ENCODE data around the gene STXBP6.

DNA sequence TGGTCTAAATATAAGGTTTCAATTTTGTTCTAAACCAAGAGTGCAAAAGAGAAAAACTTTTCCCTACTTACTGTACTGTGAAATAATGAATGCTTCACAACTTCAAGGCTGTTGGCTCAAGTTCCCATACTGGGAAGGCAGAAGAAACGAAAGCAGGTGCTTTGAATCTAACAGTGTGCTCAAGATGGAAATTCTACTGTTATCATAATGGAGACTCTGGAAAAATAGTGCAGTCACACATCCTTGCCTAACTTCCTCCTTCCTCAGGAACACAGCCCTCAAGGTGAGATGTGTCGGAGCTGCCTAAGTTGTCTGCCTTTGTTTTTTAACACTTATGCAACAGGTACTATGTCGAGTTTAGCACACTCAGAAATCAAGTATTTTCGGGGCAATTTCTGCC lies 131.1 kb downstream of the STXBP6 start:
- TF ChIP-seq EZH2phosphoT487 (IDR thresholded peaks at IDR 0.05; ENCODE audit: low read depth) = no peak
- TF ChIP-seq, protein P1, sequence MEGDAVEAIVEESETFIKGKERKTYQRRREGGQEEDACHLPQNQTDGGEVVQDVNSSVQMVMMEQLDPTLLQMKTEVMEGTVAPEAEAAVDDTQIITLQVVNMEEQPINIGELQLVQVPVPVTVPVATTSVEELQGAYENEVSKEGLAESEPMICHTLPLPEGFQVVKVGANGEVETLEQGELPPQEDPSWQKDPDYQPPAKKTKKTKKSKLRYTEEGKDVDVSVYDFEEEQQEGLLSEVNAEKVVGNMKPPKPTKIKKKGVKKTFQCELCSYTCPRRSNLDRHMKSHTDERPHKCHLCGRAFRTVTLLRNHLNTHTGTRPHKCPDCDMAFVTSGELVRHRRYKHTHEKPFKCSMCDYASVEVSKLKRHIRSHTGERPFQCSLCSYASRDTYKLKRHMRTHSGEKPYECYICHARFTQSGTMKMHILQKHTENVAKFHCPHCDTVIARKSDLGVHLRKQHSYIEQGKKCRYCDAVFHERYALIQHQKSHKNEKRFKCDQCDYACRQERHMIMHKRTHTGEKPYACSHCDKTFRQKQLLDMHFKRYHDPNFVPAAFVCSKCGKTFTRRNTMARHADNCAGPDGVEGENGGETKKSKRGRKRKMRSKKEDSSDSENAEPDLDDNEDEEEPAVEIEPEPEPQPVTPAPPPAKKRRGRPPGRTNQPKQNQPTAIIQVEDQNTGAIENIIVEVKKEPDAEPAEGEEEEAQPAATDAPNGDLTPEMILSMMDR (IDR thresholded peaks at IDR 0.05; ENCODE audit: low read depth, low read length) = no peak
